Activated CD4-positive, alpha-beta T cell treated with anti-CD3 and anti-CD28 coated beads, Interleukin-2, amount 10 ng/mL, durations not matched to agents 24 days and 14 days (primary cell): Measurements from ENCODE around the gene NIM1K. TPM values are rescaled to one million over a fixed set of nuclear protein-coding genes. Genes with fewer than 3 reads are reported as not detected.
"Not testable (repeated sequence)": the region's sequence is repeated elsewhere in the genome, so short reads cannot be mapped to it uniquely, and the experiment has no call there.

Experiments used
- DNase-seq: peaks from one replicate; pipeline ENCODE4 v3.0.0; 2022
- H3K27ac Mint-ChIP-seq: one replicate; pipeline ENCODE4 v1.8.0; 2022; ENCODE audit warnings: mild to moderate bottlenecking, mixed read lengths
- H3K27me3 Mint-ChIP-seq: one replicate; pipeline ENCODE4 v1.8.0; 2022; ENCODE audit warnings: mixed read lengths
- H3K36me3 Mint-ChIP-seq: one replicate; pipeline ENCODE4 v1.8.0; 2022; ENCODE audit warnings: low read depth, mild to moderate bottlenecking, mixed read lengths
- H3K4me1 Mint-ChIP-seq: one replicate; pipeline ENCODE4 v1.8.0; 2021; ENCODE audit warnings: mixed read lengths
- H3K4me3 Mint-ChIP-seq: one replicate; pipeline ENCODE4 v1.8.0; 2022; ENCODE audit warnings: mild to moderate bottlenecking, moderate library complexity, mixed read lengths
- H3K9me3 Mint-ChIP-seq: one replicate; pipeline ENCODE4 v1.8.0; 2021; ENCODE audit warnings: mixed read lengths
- intact Hi-C: fragments of 100-400 bp; cut with micrococcal nuclease; formaldehyde crosslinking; loops from one replicate; pipeline ENCODE4 v1.15.1; 2023
- total RNA-seq: library from RNA; stranded (reverse); gene quantifications from 2 replicates; pipeline ENCODE4 v1.2.3, GENCODE V29; 2022

The NIM1K gene
- total RNA-seq, 1 donor from 2014 or later = 0.82 TPM

DNA sequence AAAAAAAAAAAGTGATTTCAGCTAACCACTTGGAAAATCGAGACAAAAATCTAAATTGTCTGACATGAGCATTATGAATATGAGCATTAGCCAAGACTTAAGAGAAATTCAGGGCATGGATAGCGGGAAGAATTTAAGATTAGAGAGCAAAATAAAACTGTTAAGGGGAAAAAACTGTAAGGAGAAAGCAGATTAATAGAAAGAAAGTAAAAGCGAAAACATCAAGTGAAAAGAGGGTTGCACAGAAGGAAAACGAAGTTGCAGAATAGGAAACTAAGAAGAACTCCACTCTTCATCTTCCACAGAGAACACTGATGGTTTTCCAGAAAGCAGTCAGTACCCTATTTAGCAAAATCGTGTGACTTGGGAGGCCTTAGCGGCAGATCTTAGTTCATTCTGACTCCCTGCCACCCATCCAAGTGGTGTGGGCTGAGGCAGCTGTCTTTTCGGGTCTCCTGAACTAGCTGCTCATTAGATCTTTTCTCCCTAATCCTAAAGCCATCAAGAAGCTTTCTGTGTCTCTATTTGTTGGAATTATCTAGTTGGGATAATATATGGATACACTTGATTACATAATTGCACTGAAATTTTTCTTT lies 3.7 kb downstream of the NIM1K start:
- no peaks in the 10 kb centered on the region for H3K36me3 Mint-ChIP-seq
- peaks cover 29% of the 10 kb centered on the region for H3K4me1 Mint-ChIP-seq
- H3K4me3 Mint-ChIP-seq = no peak overlapping the region
- no peaks in the 10 kb centered on the region for H3K9me3 Mint-ChIP-seq
- H3K27me3 Mint-ChIP-seq = peaks cover 13% of the 10 kb centered on the region
- H3K27ac Mint-ChIP-seq = no peak overlapping the region
- no peak for DNase-seq
- intact Hi-C loops = no loop called here

- Mint-ChIP-seq H3K27ac (no peak overlapping the region), H3K4me1 (peaks cover 18% of the 10 kb centered on the region), H3K4me3 (no peak overlapping the region), H3K36me3 (no peaks in the 10 kb centered on the region), H3K27me3 (peaks cover 5% of the 10 kb centered on the region), H3K9me3 (no peaks in the 10 kb centered on the region)
- no peak for DNase-seq
- intact Hi-C loops = no loop called here
Measured at GRCh38 chr5:43197535-43197934, 5.5 kb downstream of the NIM1K start.

GRCh38 chr5:43201442-43201841 lies 9.4 kb downstream of the NIM1K start:
- intact Hi-C loops, H3K27ac Mint-ChIP-seq, H3K9me3 Mint-ChIP-seq, H3K4me1 Mint-ChIP-seq, H3K27me3 Mint-ChIP-seq, H3K36me3 Mint-ChIP-seq, H3K4me3 Mint-ChIP-seq, DNase-seq: not testable (repeated sequence)

DNA sequence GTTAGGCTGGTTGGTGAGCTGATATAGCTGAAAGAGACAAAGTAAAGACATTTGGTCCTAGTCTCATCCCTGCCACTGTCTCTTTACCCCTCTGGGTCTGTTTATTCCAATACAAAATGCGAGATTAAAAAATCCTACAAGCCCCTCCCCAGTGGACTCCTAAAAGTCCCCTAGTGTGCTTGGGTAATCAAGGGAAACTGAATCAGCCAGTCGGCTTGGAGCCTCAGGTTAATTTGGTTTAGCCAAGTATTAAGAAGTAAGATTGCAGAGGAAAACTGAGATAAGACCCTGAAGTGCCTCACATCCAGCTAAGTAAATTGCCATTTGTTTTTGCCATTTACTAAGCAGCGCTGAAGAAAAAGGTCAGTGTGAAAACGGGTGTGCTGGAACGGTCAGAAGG lies 10.4 kb downstream of the NIM1K start:
- intact Hi-C loops = no loop called here
- H3K9me3 Mint-ChIP-seq = no peaks in the 10 kb centered on the region
- no peaks in the 10 kb centered on the region for H3K4me1 Mint-ChIP-seq
- no peaks in the 10 kb centered on the region for H3K36me3 Mint-ChIP-seq
- DNase-seq = no peak
- H3K27ac Mint-ChIP-seq = no peak overlapping the region
- no peak overlapping the region for H3K4me3 Mint-ChIP-seq
- peaks cover 2% of the 10 kb centered on the region for H3K27me3 Mint-ChIP-seq

- no peak for DNase-seq
- Mint-ChIP-seq H3K27ac (no peak overlapping the region), H3K4me1 (no peaks in the 10 kb centered on the region), H3K27me3 (peaks cover 2% of the 10 kb centered on the region), H3K9me3 (no peaks in the 10 kb centered on the region), H3K36me3 (no peaks in the 10 kb centered on the region), H3K4me3 (no peak overlapping the region)
- intact Hi-C loops = no loop called here
Measured at GRCh38 chr5:43203373-43203772, 11.3 kb downstream of the NIM1K start.

GRCh38 chr5:43204958-43205357 lies 12.9 kb downstream of the NIM1K start:
- Mint-ChIP-seq H3K9me3 (no peaks in the 10 kb centered on the region), H3K27ac (no peak overlapping the region), H3K27me3 (peaks cover 3% of the 10 kb centered on the region), H3K36me3 (no peaks in the 10 kb centered on the region), H3K4me3 (no peak overlapping the region), H3K4me1 (no peaks in the 10 kb centered on the region)
- DNase-seq = no peak
- intact Hi-C loops = no loop called here

DNA sequence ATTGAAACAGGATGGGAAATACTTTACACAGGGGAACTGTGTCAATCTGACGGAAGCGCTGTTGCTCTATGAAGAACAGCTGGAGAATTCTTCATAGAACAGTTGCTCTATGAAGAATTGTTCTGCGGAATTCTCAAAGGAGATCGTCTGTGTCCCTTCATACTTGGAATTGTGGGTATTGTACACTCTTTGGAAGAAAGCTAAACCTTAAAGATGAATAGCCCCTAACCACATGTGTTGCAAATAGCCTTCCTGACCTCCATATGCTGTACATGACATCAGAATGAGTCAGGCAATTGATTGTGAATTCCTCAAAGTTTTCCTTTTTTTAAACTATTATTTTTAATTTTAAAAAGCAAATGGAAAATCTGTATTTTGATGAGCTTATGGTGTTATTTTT lies 15.6 kb downstream of the NIM1K start:
- Mint-ChIP-seq H3K4me1 (no peaks in the 10 kb centered on the region), H3K4me3 (no peak overlapping the region), H3K36me3 (no peaks in the 10 kb centered on the region), H3K9me3 (no peaks in the 10 kb centered on the region), H3K27ac (no peak overlapping the region), H3K27me3 (peaks cover 12% of the 10 kb centered on the region)
- DNase-seq = no peak
- intact Hi-C loops = no loop called here

- H3K36me3 Mint-ChIP-seq = no peaks in the 10 kb centered on the region
- H3K9me3 Mint-ChIP-seq = no peaks in the 10 kb centered on the region
- H3K27ac Mint-ChIP-seq = no peak overlapping the region
- H3K4me1 Mint-ChIP-seq = no peaks in the 10 kb centered on the region
- intact Hi-C loops = no loop called here
- H3K4me3 Mint-ChIP-seq = no peak overlapping the region
- H3K27me3 Mint-ChIP-seq = peaks cover 12% of the 10 kb centered on the region
- DNase-seq = no peak
Measured at GRCh38 chr5:43208658-43209057, 16.6 kb downstream of the NIM1K start.

DNA sequence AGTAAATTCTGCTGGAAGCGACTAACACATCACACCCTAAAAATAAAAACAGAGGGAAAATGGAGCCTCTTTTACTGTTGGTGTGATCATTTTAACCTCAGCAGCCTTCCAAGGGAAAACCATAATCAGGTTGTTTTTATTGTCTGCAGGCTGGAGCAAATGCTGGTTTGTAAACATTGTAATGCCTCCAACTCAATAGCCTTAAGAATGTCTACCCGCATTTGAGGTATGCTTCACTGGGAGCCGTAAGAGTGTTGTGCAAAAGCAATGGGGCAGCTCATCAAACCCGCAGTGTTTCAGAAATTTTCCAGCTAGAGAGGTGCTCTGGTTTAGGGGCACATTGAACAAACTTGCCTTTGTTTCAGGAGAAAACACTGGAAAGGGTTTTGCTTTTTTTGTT lies 17.0 kb downstream of the NIM1K start:
- intact Hi-C loops = no loop called here
- no peaks in the 10 kb centered on the region for H3K4me1 Mint-ChIP-seq
- H3K4me3 Mint-ChIP-seq = no peak overlapping the region
- DNase-seq = no peak
- no peaks in the 10 kb centered on the region for H3K36me3 Mint-ChIP-seq
- H3K27ac Mint-ChIP-seq = no peak overlapping the region
- no peaks in the 10 kb centered on the region for H3K9me3 Mint-ChIP-seq
- H3K27me3 Mint-ChIP-seq = peaks cover 12% of the 10 kb centered on the region

GRCh38 chr5:43209833-43210232 lies 17.8 kb downstream of the NIM1K start:
- no peak overlapping the region for H3K27ac Mint-ChIP-seq
- intact Hi-C loops = no loop called here
- H3K36me3 Mint-ChIP-seq = no peaks in the 10 kb centered on the region

GRCh38 chr5:43210570-43210969 lies 18.5 kb downstream of the NIM1K start:
- no peaks in the 10 kb centered on the region for H3K9me3 Mint-ChIP-seq
- H3K4me3 Mint-ChIP-seq = no peak overlapping the region
- H3K27me3 Mint-ChIP-seq = peaks cover 12% of the 10 kb centered on the region
- no peaks in the 10 kb centered on the region for H3K4me1 Mint-ChIP-seq
- DNase-seq = no peak
- H3K36me3 Mint-ChIP-seq = no peaks in the 10 kb centered on the region
- intact Hi-C loops = no loop called here
- H3K27ac Mint-ChIP-seq = no peak overlapping the region

More at GRCh38 chr5:43209833-43210232, 17.8 kb downstream of the NIM1K start:
- no peak overlapping the region for H3K4me3 Mint-ChIP-seq
- no peaks in the 10 kb centered on the region for H3K9me3 Mint-ChIP-seq
- no peaks in the 10 kb centered on the region for H3K4me1 Mint-ChIP-seq
- no peak for DNase-seq
- H3K27me3 Mint-ChIP-seq = peaks cover 12% of the 10 kb centered on the region

GRCh38 chr5:43213951-43214350 lies 21.9 kb downstream of the NIM1K start:
- DNase-seq = no peak
- H3K27me3 Mint-ChIP-seq = peaks cover 11% of the 10 kb centered on the region
- no peaks in the 10 kb centered on the region for H3K4me1 Mint-ChIP-seq
- intact Hi-C loops = no loop called here
- no peak overlapping the region for H3K27ac Mint-ChIP-seq
- H3K9me3 Mint-ChIP-seq = no peaks in the 10 kb centered on the region
- H3K4me3 Mint-ChIP-seq = no peak overlapping the region
- H3K36me3 Mint-ChIP-seq = no peaks in the 10 kb centered on the region

DNA sequence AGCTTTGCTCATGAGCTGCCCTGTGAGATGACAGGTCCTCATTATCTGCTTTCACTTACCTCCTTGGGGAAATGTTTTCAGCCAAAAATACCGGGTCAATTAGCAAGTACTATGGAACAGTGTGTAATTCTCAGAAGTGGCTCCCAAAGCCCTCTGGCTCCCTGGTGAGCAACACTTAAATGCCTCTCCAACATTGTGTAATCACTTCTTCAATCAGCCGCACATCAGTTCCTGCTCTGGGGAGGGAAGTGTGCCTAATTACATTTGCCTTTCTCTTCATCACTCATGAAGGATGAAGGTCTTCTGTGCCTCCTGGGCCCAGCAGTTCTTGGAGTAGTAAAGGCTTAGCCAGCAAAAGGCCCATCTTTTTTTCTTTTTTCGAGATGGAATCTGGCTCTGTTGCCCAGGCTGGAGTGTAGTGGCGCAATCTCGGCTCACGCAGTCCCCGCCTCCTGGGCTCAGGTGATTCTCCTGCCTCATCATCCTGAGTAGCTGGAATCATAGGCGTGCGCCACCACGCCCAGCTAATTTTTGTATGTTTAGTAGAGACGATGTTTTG lies 23.1 kb downstream of the NIM1K start:
- intact Hi-C loops = no loop called here
- Mint-ChIP-seq H3K27me3 (peaks cover 11% of the 10 kb centered on the region), H3K4me1 (no peaks in the 10 kb centered on the region), H3K9me3 (no peaks in the 10 kb centered on the region), H3K4me3 (no peak overlapping the region), H3K36me3 (no peaks in the 10 kb centered on the region), H3K27ac (no peak overlapping the region)
- no peak for DNase-seq

DNA sequence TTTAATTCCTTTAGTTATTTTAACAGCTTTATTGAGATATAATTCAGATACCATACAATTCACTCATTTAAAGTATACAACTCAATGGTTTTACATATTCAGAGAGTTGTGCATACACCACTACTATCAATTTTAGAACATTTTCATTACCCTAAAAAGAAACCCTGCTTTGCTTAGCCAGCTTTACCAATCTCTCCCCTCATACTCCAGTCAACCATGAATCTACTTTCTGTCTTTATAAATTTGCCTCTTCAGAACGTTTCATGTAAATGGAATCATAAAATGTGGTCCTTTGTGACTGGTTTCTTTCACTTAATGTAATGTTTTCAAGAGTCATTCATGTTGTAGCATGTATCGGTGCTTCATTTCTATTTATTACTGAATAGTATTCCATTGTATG lies 24.9 kb downstream of the NIM1K start:
- Mint-ChIP-seq H3K9me3 (no peaks in the 10 kb centered on the region), H3K4me1 (no peaks in the 10 kb centered on the region), H3K27ac (no peak overlapping the region), H3K36me3 (no peaks in the 10 kb centered on the region), H3K4me3 (no peak overlapping the region), H3K27me3 (peaks cover 2% of the 10 kb centered on the region)
- intact Hi-C loops = no loop called here
- no peak for DNase-seq

DNA sequence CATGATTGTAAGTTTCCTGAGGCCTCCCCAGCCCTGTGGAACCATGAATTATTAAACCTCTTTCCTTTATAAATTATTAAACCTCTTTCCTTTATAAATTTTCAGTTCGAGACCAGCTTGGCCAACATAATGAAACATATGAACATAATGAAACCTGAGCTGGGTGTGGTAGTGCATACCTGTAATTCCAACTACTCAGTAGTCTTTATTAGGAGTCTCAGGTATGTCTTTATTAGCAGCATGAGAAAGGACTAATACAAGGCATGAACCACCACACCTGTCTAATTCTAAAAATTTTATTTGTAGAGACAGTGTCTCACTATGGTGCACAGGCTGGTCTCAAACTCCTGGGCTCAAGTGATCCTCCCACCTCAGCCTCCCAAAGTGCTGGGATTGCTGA lies 27.1 kb downstream of the NIM1K start:
- no peak for DNase-seq
- H3K9me3 Mint-ChIP-seq = no peaks in the 10 kb centered on the region
- H3K4me3 Mint-ChIP-seq = no peak overlapping the region
- intact Hi-C loops = no loop called here
- H3K36me3 Mint-ChIP-seq = no peaks in the 10 kb centered on the region
- no peaks in the 10 kb centered on the region for H3K4me1 Mint-ChIP-seq
- peaks cover 2% of the 10 kb centered on the region for H3K27me3 Mint-ChIP-seq
- H3K27ac Mint-ChIP-seq = no peak overlapping the region
